HepG2 (cell line): ENCODE measurements around the gene PCDHGA6. TPM values are rescaled to one million over a fixed set of nuclear protein-coding genes. Genes with fewer than 3 reads are reported as not detected.

ENCODE experiments used
- ATAC-seq: fragments of 200-7000 bp; cut with Tn5 transposase; 3 replicates; pipeline ENCODE4 v1.9.1; 2020; ENCODE audit warnings: mild to moderate bottlenecking, moderate library complexity
- BruUV-seq: library from RNA; stranded (reverse); fragments of 400-500 nt; replicated peaks from 2 replicates; lab custom pipeline; 2021; lab: Mats Ljungman, UMichigan
- CTCF ChIA-PET: fragments of 300-600 bp; formaldehyde crosslinking; extraction: SDS; loops from one replicate; lab custom pipeline; 2021; ENCODE audit warnings: low total read pairs, inconsistent platforms, low intra/inter-chr PET ratio; lab: Yijun Ruan, JAX
- POLR2A ChIA-PET: fragments of 350-600 bp; sonication (Branson Sonifier 250); formaldehyde crosslinking; loops from one replicate; lab custom pipeline; 2020; ENCODE audit warnings: antibody characterized with exemption, inconsistent platforms; lab: Yijun Ruan, JAX
- DNase-seq: peaks from one replicate; pipeline ENCODE4 v3.0.0-alpha.2; 2015; ENCODE audit warnings: low spot score
- FAIRE-seq: peaks from 3 replicates; lab custom pipeline; 2011; peaks lifted over from hg19 to GRCh38; lab: Jason Lieb, UNC
- H2AFZ ChIP-seq: one replicate; pipeline ENCODE4 v1.6.1; 2011; ENCODE audit warnings: low read length, inconsistent platforms
- H3K27ac ChIP-seq: fragments of 300-600 bp; 3 replicates; pipeline ENCODE4 v1.8.0; 2011; ENCODE audit warnings: mixed run types, mild to moderate bottlenecking, mixed read lengths, low read length, inconsistent platforms; ENCODE audit not compliant: insufficient read depth; ENCODE audit errors: extremely low read length
- H3K27me3 ChIP-seq, 2 experiments: fragments of 200-600 bp in 1 of 2; 2 replicates in 1 of 2; 3 replicates in 1 of 2; pipeline versions ENCODE4 v1.6.0 to v1.8.0; 2011; ENCODE audit warnings: low read length in 2 of 2, mild to moderate bottlenecking in 2 of 2, moderate library complexity in 2 of 2, inconsistent platforms in 1 of 2; ENCODE audit not compliant: insufficient read depth in 2 of 2, control insufficient read depth in 1 of 2
- H3K36me3 ChIP-seq, 2 experiments: fragments of 200-600 bp in 1 of 2; replicated peaks in 1 of 2; 2 replicates in 1 of 2; 3 replicates in 1 of 2; pipeline versions ENCODE4 v1.5.1 to v1.8.0; 2011; ENCODE audit warnings: low read length in 2 of 2, inconsistent platforms in 1 of 2; ENCODE audit not compliant: insufficient read depth in 2 of 2, control insufficient read depth in 1 of 2
- H3K4me1 ChIP-seq: 2 replicates; pipeline ENCODE4 v1.5.1; 2012; ENCODE audit warnings: low read length, inconsistent platforms; ENCODE audit not compliant: insufficient read depth
- H3K4me2 ChIP-seq: 2 replicates; pipeline ENCODE4 v1.6.0; 2011; ENCODE audit warnings: low read depth, low read length, inconsistent platforms
- H3K4me3 ChIP-seq, 3 experiments: fragments of 200-600 bp in 1 of 3; sonication (generic), shearing (Covaris generic) in 1 of 3; replicated peaks in 1 of 3; 2 replicates each; pipeline ENCODE4 v1.5.1; 2011 to 2016; ENCODE audit warnings: low read length in 3 of 3, inconsistent platforms in 2 of 3, low read depth in 2 of 3, mild to moderate bottlenecking in 2 of 3, control low read depth in 1 of 3, mixed read lengths in 1 of 3; ENCODE audit not compliant: insufficient read depth in 1 of 3
- H3K79me2 ChIP-seq: one replicate; pipeline ENCODE4 v1.6.1; 2011; ENCODE audit warnings: low read length, inconsistent platforms; ENCODE audit not compliant: insufficient read depth
- H3K9ac ChIP-seq: 2 replicates; pipeline ENCODE4 v1.6.0; 2011; ENCODE audit warnings: mild to moderate bottlenecking, low read depth, low read length, inconsistent platforms; ENCODE audit not compliant: insufficient read depth
- H3K9me3 ChIP-seq: 2 replicates; pipeline ENCODE4 v1.5.1; 2012; ENCODE audit warnings: mild to moderate bottlenecking, low read length
- H4K20me1 ChIP-seq: 2 replicates; pipeline ENCODE4 v1.6.0; 2011; ENCODE audit warnings: inconsistent platforms, mild to moderate bottlenecking, low read length, moderate library complexity; ENCODE audit not compliant: insufficient read depth
- DNMT1 ChIP-seq: sonication (generic); formaldehyde crosslinking; IDR thresholded peaks from 2 replicates; pipeline ENCODE4 v1.5.1; 2020; ENCODE audit warnings: mild to moderate bottlenecking, missing genetic modification reagents
- MNT ChIP-seq: fragments of 450-650 bp; IDR thresholded peaks from 2 replicates; pipeline ENCODE4 v1.6.1; 2016
- REST ChIP-seq, 2 experiments: IDR thresholded peaks; 2 replicates each; pipeline ENCODE4 v1.6.1; 2011 to 2012; ENCODE audit warnings: low read length in 2 of 2, borderline replicate concordance in 1 of 2, low read depth in 1 of 2, mild to moderate bottlenecking in 1 of 2, moderate library complexity in 1 of 2
- WGBS: methylation state at CpG from one replicate; pipeline ENCODE4 v1.1.6; 2017; ENCODE audit warnings: low lambda C conversion rate; 5-methylcytosine and 5-hydroxymethylcytosine counted together
- in situ Hi-C: cut with HindIII; loops from 2 replicates; pipeline ENCODE4 v1.10.0; 2017; ENCODE audit warnings: low pct_unique_long_range_greater_than_20kb; ENCODE audit not compliant: extremely low pct_ligation_motif_present
- intact Hi-C: fragments of 100-400 bp; cut with micrococcal nuclease; formaldehyde crosslinking; loops from one replicate; pipeline ENCODE4 v1.10.0; 2022; ENCODE audit not compliant: unreplicated experiment
- polyA plus RNA-seq, 8 experiments: library from polyadenylated mRNA; depleted of rRNA in 3 of 8; stranded (reverse) in 7 of 8; unstranded in 1 of 8; fragments of >200 nt; fragmentation: Illumina TruSeq in 4 of 8; extraction: Trizol in 4 of 8; gene quantifications; 2 replicates each; pipeline versions ENCODE4 v1.2.1 to v1.2.3, GENCODE V29; 2011 to 2016; ENCODE audit warnings: low read depth in 4 of 8, missing spikeins in 1 of 8, mixed read lengths in 1 of 8; ENCODE audit not compliant: insufficient read depth in 1 of 8
- total RNA-seq, 5 experiments: library from RNA; depleted of rRNA; stranded (reverse); fragments of >200 nt; fragmentation: Illumina TruSeq; extraction: Trizol; gene quantifications; 2 replicates each; pipeline ENCODE4 v1.2.3, GENCODE V29; 2016; ENCODE audit warnings: low read depth in 1 of 5

Gene PCDHGA6
- total and polyA plus RNA-seq, 2 of the 13 experiments (the other 11 are each of a cell fraction or from before 2014, with no cell fraction given), result 0.33 to 0.51 TPM

DNA sequence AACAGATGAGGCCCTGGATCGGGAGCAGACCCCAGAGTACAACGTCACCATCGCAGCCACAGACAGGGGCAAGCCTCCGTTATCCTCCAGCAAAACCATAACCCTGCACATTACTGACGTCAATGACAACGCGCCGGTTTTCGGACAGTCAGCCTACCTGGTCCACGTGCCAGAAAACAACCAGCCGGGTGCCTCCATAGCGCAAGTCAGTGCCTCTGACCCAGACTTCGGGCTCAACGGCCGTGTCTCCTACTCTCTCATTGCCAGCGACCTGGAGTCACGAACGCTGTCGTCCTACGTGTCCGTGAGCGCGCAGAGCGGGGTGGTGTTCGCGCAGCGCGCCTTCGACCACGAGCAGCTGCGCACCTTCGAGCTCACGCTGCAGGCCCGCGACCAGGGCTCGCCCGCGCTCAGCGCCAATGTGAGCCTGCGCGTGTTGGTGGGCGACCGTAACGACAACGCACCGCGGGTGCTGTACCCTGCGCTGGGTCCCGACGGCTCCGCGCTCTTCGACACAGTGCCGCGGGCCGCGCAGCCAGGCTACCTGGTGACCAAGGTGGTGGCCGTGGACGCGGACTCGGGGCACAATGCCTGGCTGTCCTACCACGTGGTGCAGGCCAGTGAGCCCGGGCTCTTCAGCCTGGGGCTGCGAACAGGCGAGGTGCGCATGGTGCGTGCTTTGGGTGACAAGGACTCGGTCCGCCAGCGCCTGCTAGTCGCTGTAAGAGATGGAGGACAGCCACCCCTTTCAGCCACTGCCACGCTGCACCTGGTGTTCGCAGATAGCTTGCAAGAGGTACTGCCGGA is 45.6 kb downstream of the PCDHGA6 start:
- no TSS peak for BruUV-seq
- ATAC-seq (no peak), DNase-seq (no peak), FAIRE-seq (no peak)
- Histone ChIP-seq H3K9ac (no peak overlapping the region), H3K36me3 (no peaks in the 10 kb centered on the region), H3K27me3 (no peaks in the 10 kb centered on the region), H3K9me3 (peaks cover 30% of the 10 kb centered on the region), H2AFZ (no peak overlapping the region), H3K79me2 (no peaks in the 10 kb centered on the region), H4K20me1 (no peaks in the 10 kb centered on the region), H3K4me1 (no peaks in the 10 kb centered on the region), H3K4me3 (no peak overlapping the region), H3K27ac (no peak overlapping the region), H3K4me2 (no peak overlapping the region)
- CTCF ChIA-PET, result no interaction called here
- 0 out of 2 replicates have a peak, but pooled peaks have one; percentile 29 for TF ChIP-seq DNMT1 (CRISPR knock-in tag)
- TF ChIP-seq REST (IDR thresholded peaks at IDR 0.05; ENCODE audit: borderline replicate concordance in 1 of 2, low read depth in 1 of 2, low read length in 2 of 2), result no peak
- TF ChIP-seq MNT, result peak; percentile 20; the same call in 1 of the 2 replicates
- intact Hi-C loops, result no loop called here
- in situ Hi-C loops, result loop anchor here (5.0 kb wide), 2 partner anchors 103 to 143 kb away; no protein-coding TSS in a partner anchor
- POLR2A ChIA-PET, result no interaction called here
- 88% methylated on average over 51 of the region's 74 CpGs for WGBS
